ENCODE measurements around the gene HDAC8.

DNA sequence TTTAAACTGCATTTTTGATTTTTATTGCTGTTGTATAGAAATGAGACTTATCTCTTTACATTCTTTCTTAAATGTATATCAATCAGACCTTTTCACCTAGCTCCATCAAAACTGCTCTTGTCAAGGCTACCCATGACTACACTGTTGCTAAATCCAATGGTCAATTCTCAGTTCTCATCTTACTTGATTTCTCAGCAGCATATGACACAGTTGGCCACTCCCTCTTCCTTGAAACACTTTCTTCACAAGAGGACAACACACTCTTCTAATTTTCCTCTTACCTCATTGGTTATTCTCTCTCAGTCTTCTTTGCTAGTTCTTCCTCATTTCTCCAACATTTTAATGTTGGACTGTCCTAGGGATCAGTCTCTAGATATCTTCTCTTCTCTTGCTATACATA, 172.8 kb downstream of the HDAC8 start:
- TF ChIP-seq, protein P1, sequence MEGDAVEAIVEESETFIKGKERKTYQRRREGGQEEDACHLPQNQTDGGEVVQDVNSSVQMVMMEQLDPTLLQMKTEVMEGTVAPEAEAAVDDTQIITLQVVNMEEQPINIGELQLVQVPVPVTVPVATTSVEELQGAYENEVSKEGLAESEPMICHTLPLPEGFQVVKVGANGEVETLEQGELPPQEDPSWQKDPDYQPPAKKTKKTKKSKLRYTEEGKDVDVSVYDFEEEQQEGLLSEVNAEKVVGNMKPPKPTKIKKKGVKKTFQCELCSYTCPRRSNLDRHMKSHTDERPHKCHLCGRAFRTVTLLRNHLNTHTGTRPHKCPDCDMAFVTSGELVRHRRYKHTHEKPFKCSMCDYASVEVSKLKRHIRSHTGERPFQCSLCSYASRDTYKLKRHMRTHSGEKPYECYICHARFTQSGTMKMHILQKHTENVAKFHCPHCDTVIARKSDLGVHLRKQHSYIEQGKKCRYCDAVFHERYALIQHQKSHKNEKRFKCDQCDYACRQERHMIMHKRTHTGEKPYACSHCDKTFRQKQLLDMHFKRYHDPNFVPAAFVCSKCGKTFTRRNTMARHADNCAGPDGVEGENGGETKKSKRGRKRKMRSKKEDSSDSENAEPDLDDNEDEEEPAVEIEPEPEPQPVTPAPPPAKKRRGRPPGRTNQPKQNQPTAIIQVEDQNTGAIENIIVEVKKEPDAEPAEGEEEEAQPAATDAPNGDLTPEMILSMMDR (IDR thresholded peaks at IDR 0.05): no peak
- no peak for TF ChIP-seq EP300 (IDR thresholded peaks at IDR 0.05)
- no peak for TF ChIP-seq POLR2A (IDR thresholded peaks at IDR 0.05)

All from tibial nerve (tissue), 4 donors.